Esophagus (tissue), 2 donors: ENCODE measurements around the gene SPOCD1. TPM values are rescaled to one million over a fixed set of nuclear protein-coding genes. Genes with fewer than 3 reads are reported as not detected.

ENCODE experiments used
- H3K27ac ChIP-seq, 2 donors: one replicate each; pipeline ENCODE4 v1.5.1; 2013; ENCODE audit warnings: low read depth in 2 of 2, mild to moderate bottlenecking in 2 of 2, inconsistent platforms in 1 of 2, low read length in 1 of 2, moderate library complexity in 1 of 2
- H3K27me3 ChIP-seq, 2 donors: one replicate each; pipeline ENCODE4 v1.6.1; 2013; ENCODE audit warnings: low read length in 2 of 2, control low read depth in 1 of 2, mild to moderate bottlenecking in 1 of 2; ENCODE audit not compliant: insufficient read depth in 2 of 2, control insufficient read depth in 1 of 2
- H3K36me3 ChIP-seq, 2 donors: one replicate each; pipeline ENCODE4 v1.6.1; 2013; ENCODE audit warnings: low read length in 1 of 2; ENCODE audit not compliant: control insufficient read depth in 2 of 2, insufficient read depth in 2 of 2
- H3K4me1 ChIP-seq, 2 donors: one replicate each; pipeline ENCODE4 v1.6.1; 2013; ENCODE audit warnings: low read length in 1 of 2; ENCODE audit not compliant: control insufficient read depth in 2 of 2, insufficient read depth in 2 of 2
- H3K4me3 ChIP-seq, 2 donors: one replicate each; pipeline ENCODE4 v1.5.1; 2013; ENCODE audit warnings: low read length in 2 of 2, mild to moderate bottlenecking in 2 of 2, low read depth in 1 of 2, moderate library complexity in 1 of 2
- H3K9me3 ChIP-seq, 2 donors: one replicate each; pipeline ENCODE4 v1.6.1; 2013; ENCODE audit warnings: mild to moderate bottlenecking in 2 of 2, low read depth in 1 of 2, low read length in 1 of 2, moderate library complexity in 1 of 2; ENCODE audit not compliant: control insufficient read depth in 2 of 2, insufficient read depth in 1 of 2
- whole genome bisulfite sequencing, 2 donors: extraction: QIAGEN DNeasy Blood & Tissue Kit; methylation state at CpG; one replicate each; pipeline ENCODE4 v1.1.7; 2013; 5-methylcytosine and 5-hydroxymethylcytosine counted together
- polyA plus RNA-seq, 2 donors: library from polyadenylated mRNA; stranded (reverse); fragments of 200-250 nt; gene quantifications; one replicate each; pipeline ENCODE4 v1.2.3, GENCODE V29; 2013
- donor health status: healthy with polysubstance abuse.
- donor health status: Bipolar disorder and iron deficiency.

Gene SPOCD1
- polyA plus RNA-seq, 2 donors: 0.08 to 0.13 TPM

GRCh38 chr1:31805318-31805717, 10.5 kb downstream of the SPOCD1 start:
- Histone ChIP-seq H3K27me3 (no peaks in the 10 kb centered on the region), H3K4me1 (no peaks in the 10 kb centered on the region), H3K4me3 (no peak overlapping the region), H3K27ac (no peak overlapping the region), H3K9me3 (no peaks in the 10 kb centered on the region), H3K36me3 (no peaks in the 10 kb centered on the region)
- 81 to 85% methylated on average over 6 of the region's 6 CpGs for WGBS, 2 donors

- Histone ChIP-seq H3K9me3 (no peaks in the 10 kb centered on the region), H3K4me3 (no peak overlapping the region), H3K27me3 (no peaks in the 10 kb centered on the region), H3K4me1 (no peaks in the 10 kb centered on the region), H3K36me3 (no peaks in the 10 kb centered on the region), H3K27ac (no peak overlapping the region)
- WGBS, 2 donors: 95 to 100% methylated on average over 1 of the region's 1 CpG
Observed at GRCh38 chr1:31804098-31804497, 11.7 kb downstream of the SPOCD1 start.

GRCh38 chr1:31803610-31804009, 12.2 kb downstream of the SPOCD1 start:
- WGBS, 2 donors: 94 to 95% methylated on average over 2 of the region's 2 CpGs
- no peaks in the 10 kb centered on the region for H3K27me3 ChIP-seq
- no peaks in the 10 kb centered on the region for H3K9me3 ChIP-seq
- no peaks in the 10 kb centered on the region for H3K36me3 ChIP-seq
- no peak overlapping the region for H3K27ac ChIP-seq
- no peaks in the 10 kb centered on the region for H3K4me1 ChIP-seq
- no peak overlapping the region for H3K4me3 ChIP-seq

GRCh38 chr1:31802190-31803150, 13.4 kb downstream of the SPOCD1 start:
- Histone ChIP-seq H3K9me3 (no peaks in the 10 kb centered on the region), H3K27me3 (no peaks in the 10 kb centered on the region), H3K27ac (no peak overlapping the region), H3K4me3 (no peak overlapping the region), H3K4me1 (peaks cover 0 to 3% of the 10 kb centered on the region in 2 donors), H3K36me3 (no peaks in the 10 kb centered on the region)
- WGBS, 2 donors: 41 to 54% methylated on average over 13 of the region's 13 CpGs

GRCh38 chr1:31801458-31801857, 14.4 kb downstream of the SPOCD1 start:
- H3K4me3 ChIP-seq: no peak overlapping the region
- no peak overlapping the region for H3K27ac ChIP-seq
- H3K4me1 ChIP-seq: peaks cover 0 to 3% of the 10 kb centered on the region in 2 donors
- H3K27me3 ChIP-seq: no peaks in the 10 kb centered on the region
- no peaks in the 10 kb centered on the region for H3K36me3 ChIP-seq
- WGBS, 2 donors: 86 to 96% methylated on average over 1 of the region's 1 CpG
- H3K9me3 ChIP-seq: no peaks in the 10 kb centered on the region

GRCh38 chr1:31800674-31800967, 15.2 kb downstream of the SPOCD1 start:
- H3K4me3 ChIP-seq: no peak overlapping the region
- H3K27ac ChIP-seq: no peak overlapping the region
- H3K4me1 ChIP-seq: peaks cover 0 to 3% of the 10 kb centered on the region in 2 donors
- 95 to 98% methylated on average over 4 of the region's 4 CpGs for WGBS, 2 donors
- H3K27me3 ChIP-seq: no peaks in the 10 kb centered on the region
- no peaks in the 10 kb centered on the region for H3K9me3 ChIP-seq
- H3K36me3 ChIP-seq: no peaks in the 10 kb centered on the region

GRCh38 chr1:31799895-31800673, 15.7 kb downstream of the SPOCD1 start:
- no peaks in the 10 kb centered on the region for H3K36me3 ChIP-seq
- H3K9me3 ChIP-seq: no peaks in the 10 kb centered on the region
- peaks cover 0 to 3% of the 10 kb centered on the region in 2 donors for H3K4me1 ChIP-seq
- H3K27ac ChIP-seq: no peak overlapping the region
- 90 to 92% methylated on average over 16 of the region's 16 CpGs for WGBS, 2 donors
- no peaks in the 10 kb centered on the region for H3K27me3 ChIP-seq
- no peak overlapping the region for H3K4me3 ChIP-seq

- H3K4me3 ChIP-seq: no peak overlapping the region
- no peaks in the 10 kb centered on the region for H3K9me3 ChIP-seq
- no peaks in the 10 kb centered on the region for H3K27me3 ChIP-seq
- H3K27ac ChIP-seq: no peak overlapping the region
- peaks cover 0 to 3% of the 10 kb centered on the region in 2 donors for H3K4me1 ChIP-seq
- WGBS, 2 donors: 81 to 87% methylated on average over 9 of the region's 9 CpGs
- no peaks in the 10 kb centered on the region for H3K36me3 ChIP-seq
Observed at GRCh38 chr1:31799196-31799894, 16.5 kb downstream of the SPOCD1 start.

GRCh38 chr1:31798433-31799195, 17.2 kb downstream of the SPOCD1 start:
- Histone ChIP-seq H3K27me3 (no peaks in the 10 kb centered on the region), H3K36me3 (no peaks in the 10 kb centered on the region), H3K4me1 (peaks cover 0 to 3% of the 10 kb centered on the region in 2 donors), H3K27ac (no peak overlapping the region), H3K4me3 (no peak overlapping the region), H3K9me3 (no peaks in the 10 kb centered on the region)
- WGBS, 2 donors: 41 to 54% methylated on average over 17 of the region's 17 CpGs
